Kidney tubule cell (primary cell): ENCODE results near the gene CCDC124.
"Not testable (repeated sequence)": the region's sequence is repeated elsewhere in the genome, so short reads cannot be mapped to it uniquely, and the experiment has no call there.

ENCODE experiments used
- DNase-seq: peaks from one replicate; pipeline ENCODE4 v3.0.0-alpha.2; 2018; ENCODE audit warnings: low spot score

Gene CCDC124

DNA sequence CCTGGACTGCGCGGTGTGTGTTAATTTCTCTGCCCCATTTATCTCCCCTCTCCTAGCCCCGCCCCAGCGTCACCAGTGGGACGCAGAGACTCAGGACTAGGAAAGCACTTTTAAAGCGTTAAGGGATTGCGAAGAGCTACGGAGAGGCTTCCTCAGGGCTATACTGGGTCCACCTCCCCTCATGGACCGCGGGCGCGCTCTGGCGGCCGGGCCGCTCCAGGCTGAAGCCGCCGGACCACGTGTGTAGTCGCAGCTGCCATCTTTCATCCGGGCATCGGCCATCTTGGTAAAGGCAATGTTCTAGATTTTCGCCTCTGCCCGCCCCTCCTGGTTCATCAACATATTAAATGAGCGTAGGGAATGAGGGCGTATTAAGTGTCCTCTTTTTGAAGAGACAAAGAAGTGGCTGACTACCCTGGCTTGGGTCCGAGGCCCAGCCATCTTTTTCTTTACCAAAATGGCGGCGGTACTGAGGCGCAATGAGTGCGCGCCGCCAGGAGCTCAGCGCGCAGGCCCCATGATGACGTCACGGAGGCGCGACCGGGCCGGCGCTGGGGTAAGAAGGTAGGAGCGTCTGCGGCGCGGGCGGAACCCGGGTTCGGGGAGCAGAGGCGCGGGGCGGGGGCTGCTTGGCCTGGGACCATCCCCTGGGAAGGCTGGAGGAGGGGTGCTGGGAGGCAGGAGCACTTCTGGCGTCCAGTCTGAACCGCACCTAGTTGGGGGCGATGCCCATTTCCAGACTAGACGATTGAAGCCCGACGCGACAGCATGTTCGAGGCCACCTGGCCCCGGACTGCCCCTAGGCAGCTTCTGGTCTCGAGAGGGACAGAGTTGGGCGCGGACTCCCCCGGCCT is at the start of gene CCDC124:
CCDC124 (plus strand) TSS at position 531 of the 854 bp plus-strand sequence. CDS start 3,406 bp downstream, outside the sequence.
- DNase-seq = peak; percentile 95

DNA sequence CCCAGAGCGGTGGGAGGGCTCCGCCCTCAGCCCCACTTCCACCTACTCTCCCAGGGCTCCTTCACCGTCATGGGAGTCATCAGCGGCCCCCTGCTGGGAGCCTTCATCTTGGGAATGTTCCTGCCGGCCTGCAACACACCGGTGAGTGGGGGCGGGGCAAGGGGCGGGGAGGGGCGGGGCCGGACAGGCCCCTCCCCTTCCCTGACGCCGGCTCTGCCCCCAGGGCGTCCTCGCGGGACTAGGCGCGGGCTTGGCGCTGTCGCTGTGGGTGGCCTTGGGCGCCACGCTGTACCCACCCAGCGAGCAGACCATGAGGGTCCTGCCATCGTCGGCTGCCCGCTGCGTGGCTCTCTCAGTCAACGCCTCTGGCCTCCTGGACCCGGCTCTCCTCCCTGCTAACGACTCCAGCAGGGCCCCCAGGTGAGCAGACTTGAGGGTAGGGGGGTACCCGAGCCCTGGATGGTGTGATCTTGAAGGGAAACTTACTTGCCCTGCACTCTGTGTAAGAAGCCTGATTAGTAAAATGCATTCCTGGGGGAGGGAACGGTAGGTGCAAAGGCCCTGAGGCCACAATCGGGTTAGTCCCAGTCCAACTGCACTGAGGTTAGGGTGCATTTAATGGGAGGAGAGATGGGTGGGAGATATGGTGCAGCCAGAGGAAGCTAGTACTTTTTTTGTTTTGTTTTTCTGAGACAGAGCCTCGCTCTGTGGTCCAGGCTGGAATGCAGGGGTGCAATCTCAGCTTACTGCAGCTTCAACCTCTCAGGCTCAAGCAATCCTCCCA is 49.0 kb upstream of the CCDC124 start:
- no peak for DNase-seq

- no peak for DNase-seq
These were observed 46.3 kb upstream of the CCDC124 start for GRCh38 chr19:17886515-17886914.

DNA sequence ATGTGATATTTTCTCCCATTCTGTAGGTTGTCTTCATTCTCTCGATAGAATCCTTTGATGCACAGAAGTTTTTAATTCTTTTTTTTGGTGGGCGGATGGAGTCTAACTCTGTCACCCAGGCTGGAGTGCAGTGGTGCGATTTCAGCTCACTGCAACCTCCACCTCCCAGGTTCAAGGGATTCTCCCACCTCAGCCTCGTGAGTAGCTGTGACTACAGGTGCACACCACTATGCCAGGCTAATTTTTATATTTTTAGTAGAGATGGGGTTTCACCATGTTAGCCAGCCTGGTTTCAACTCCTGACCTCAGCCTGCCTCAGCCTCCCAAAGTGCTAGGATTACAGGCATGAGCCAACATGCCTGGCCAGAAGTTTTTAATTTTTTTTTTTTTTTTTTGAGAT is 45.6 kb upstream of the CCDC124 start:
- DNase-seq = not testable (repeated sequence)

DNA sequence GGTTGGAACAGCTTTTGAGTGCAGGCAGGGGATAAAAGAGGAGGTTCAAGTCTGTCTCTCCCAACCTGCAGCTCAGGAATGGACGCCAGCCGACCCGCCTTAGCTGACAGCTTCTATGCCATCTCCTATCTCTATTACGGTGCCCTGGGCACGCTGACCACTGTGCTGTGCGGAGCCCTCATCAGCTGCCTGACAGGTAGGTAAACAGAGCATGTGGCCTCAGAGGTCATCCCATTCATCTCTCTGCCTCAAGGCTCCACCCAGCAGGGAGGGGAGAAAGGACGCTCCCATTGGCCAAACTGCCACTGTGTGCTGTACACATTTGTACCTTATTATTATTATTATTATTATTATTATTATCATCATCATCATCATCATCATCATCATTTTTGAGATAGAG is 44.6 kb upstream of the CCDC124 start:
- DNase-seq = no peak

DNA sequence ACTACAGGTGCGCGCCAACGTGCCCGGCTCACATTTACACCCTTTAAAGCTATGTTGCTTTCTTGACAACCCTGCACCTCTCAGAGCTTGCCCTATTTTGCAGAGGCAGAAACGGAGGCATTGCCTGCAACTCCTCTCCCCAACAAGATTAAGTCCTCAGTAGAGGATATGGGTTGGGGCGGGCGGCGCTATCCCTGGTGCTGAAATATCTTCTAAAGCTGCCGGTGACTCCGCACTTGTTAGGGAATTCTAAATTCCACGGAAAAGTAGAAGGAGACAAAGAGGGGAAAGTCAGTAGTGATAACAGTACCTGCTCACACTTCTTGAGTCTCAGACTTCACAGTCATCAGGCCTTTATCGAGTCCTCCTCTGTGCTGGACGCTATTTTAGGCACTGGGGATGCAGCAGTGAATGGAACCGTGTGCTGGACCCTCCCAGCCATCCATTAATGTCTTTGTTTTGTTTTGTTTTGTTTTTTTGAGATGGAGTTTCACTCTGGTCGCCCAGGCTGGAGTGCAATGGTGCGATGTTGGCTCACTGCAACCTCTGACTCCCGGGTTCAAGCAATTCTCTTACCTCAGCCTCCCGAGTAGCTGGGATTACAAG is 43.1 kb upstream of the CCDC124 start:
- peak; percentile 26 for DNase-seq

DNA sequence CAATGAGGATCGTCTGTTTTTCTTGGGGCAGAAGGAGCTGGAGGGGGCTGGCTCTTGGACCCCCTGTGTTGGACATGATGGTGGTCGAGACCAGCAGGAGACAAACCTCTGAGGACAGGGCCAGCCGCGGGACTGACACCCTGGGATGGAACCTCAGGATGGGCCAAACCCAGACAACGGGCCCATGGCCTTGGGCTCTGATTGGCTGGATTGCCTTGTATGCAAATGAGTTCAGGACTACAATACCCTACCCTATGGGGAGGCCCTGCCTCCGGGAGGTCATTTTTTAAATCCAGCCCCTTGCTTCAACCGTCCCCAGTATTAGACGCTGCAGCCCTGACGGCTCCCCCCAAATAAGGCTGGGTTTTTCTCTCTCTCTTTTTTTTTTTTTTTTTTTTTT is 39.0 kb upstream of the CCDC124 start:
- DNase-seq = no peak

GRCh38 chr19:17902701-17903100 is 30.1 kb upstream of the CCDC124 start:
- no peak for DNase-seq

- no peak for DNase-seq
These were observed 24.6 kb upstream of the CCDC124 start for GRCh38 chr19:17908244-17908643.

GRCh38 chr19:17909003-17909732 is 23.6 kb upstream of the CCDC124 start:
- DNase-seq = no peak

GRCh38 chr19:17910791-17911360 is 21.9 kb upstream of the CCDC124 start:
- no peak for DNase-seq

DNA sequence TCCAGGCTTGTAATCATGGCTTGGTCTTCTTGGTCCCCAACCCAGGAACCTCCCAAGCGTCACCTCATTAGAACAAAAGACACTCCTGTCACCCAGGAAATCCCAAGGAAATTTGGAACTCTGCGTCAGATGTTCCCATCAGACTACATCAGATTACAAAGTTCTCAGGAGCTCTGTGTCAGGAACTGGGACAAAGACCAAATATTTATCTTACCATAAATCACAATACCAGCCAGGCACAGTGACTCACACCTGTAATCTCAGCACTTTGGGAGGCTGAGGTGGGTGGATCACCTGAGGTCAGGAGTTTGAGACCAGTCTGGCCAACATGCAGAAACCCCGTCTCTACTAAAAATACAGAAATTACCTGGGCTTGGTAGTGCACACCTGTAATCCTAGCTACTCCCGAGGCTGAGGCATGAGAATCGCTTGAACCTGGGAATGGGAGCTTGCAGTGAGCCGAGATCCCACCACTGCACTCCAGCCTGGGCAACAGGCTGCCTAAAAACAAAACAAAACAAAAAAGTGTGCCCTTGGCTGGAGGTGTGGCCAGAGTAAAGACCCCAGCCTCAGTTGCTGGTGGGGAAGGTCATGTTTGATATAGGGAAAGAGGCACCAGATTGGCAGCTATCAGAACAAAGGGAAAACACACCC is 16.7 kb upstream of the CCDC124 start:
- peak; percentile 39 for DNase-seq

- not testable (repeated sequence) for DNase-seq
These were observed 14.7 kb upstream of the CCDC124 start for GRCh38 chr19:17918151-17918550.

- DNase-seq = not testable (repeated sequence)
These were observed 13.7 kb upstream of the CCDC124 start for GRCh38 chr19:17919122-17919521.

GRCh38 chr19:17920527-17920926 is 12.3 kb upstream of the CCDC124 start:
- DNase-seq = no peak

DNA sequence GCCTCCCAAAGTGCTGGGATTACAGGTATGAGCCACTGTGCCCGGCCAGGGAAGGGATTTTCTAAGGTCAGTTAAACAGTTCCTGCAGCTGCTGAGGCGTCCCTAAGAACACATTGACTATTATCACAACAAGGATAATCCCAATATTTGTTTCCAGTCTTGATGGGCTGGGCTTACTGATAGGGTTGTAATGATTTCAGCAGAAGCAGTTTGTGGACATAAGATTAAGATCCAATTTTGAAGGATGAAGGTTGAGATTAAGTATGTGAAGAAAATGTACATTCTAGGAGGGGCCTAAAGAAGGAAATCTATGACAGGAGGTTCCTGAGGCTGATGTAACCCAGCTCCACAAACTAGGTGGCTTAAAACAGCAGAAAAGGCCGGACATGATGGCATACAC is 10.7 kb upstream of the CCDC124 start:
- DNase-seq = no peak

GRCh38 chr19:17926044-17926443 is 6.8 kb upstream of the CCDC124 start:
- no peak for DNase-seq

DNA sequence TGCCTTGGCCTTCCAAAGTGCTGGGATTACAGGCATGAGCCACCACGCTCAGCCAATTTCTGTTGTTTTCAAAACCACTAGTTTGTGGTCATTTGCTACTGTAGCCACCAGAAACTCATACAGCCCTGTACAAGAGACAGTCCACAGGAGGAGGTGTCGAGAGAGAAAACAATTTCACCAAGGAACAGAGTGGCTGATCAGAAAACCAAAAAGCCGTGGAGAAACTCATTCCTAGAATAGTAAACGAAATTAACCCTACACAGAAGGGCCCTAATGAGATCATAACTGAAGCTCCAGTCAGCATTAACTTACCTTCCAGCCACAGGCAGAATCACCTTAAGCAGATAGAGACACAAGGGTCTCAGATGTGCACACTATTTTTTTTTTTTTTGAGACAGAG is 3.8 kb upstream of the CCDC124 start:
- no peak for DNase-seq

- DNase-seq = peak; percentile 72
These were observed 1.2 kb upstream of the CCDC124 start for GRCh38 chr19:17931532-17932191.

DNA sequence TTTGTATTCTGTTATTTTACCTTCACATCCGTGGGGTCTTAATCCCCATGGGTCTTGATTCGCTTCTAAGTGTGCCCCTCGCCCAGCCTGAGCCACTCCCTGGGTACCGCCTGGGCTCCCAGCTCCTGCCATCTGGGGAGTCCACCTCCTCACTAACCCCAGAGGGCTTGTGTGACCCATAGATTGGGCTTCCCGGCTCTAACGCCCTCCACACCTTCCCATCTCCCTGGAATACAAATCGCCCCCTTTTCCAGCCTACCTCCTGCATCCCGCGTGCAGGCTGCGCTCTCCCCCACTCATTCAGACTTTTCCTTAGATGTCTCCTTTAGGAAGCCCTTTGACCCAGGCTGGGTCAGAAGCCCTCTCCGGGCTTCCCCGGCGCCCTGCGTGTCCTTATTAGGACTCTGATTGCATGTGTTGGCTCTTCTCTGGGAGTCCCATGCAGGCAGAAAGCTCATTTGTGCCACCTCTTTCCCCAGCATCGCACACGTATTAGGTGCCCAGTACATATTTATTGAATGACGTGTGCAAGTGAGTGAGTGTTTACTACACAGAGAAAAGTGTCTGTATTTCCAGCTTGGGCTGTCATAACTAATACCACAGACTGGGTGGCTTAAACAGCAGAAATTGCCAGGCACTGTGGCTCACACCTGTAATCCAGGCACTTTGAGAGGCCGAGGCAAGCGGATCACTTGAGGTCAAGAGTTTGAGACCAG is 757 bp downstream of the CCDC124 start:
- peak; percentile 89 for DNase-seq
